ENCODE results near the gene HNF1A.
A peak's percentile ranks its signal among the peaks of the same experiment; 100 is the strongest.

Gene HNF1A

GRCh38 chr12:120983759-120984158 is 5.4 kb downstream of the HNF1A start:
- Histone ChIP-seq H3K79me2 (no peaks in the 10 kb centered on the region), H3K4me3 (ENCODE audit: low read depth, low read length) (no peak overlapping the region), H3K27me3 (ENCODE audit: control insufficient read depth, insufficient read depth, low read length) (no peaks in the 10 kb centered on the region), H3K36me3 (ENCODE audit: control insufficient read depth, insufficient read depth, low read length) (no peaks in the 10 kb centered on the region), H3K4me1 (no peaks in the 10 kb centered on the region), H3K4me2 (ENCODE audit: low read length) (no peak overlapping the region), H2AFZ (peak overlapping the region; percentile 48), H3K27ac (no peak overlapping the region), H3K9me3 (ENCODE audit: control insufficient read depth, low read length) (no peaks in the 10 kb centered on the region), H3K9ac (no peak overlapping the region)
- no peak for TF ChIP-seq CTCF (IDR thresholded peaks at IDR 0.05)

- TF ChIP-seq CTCF (IDR thresholded peaks at IDR 0.05): no peak
- Histone ChIP-seq H3K27me3 (ENCODE audit: control insufficient read depth, insufficient read depth, low read length) (no peaks in the 10 kb centered on the region), H3K9me3 (ENCODE audit: control insufficient read depth, low read length) (no peaks in the 10 kb centered on the region), H3K27ac (no peak overlapping the region), H3K4me1 (no peaks in the 10 kb centered on the region), H3K9ac (no peak overlapping the region), H3K4me2 (ENCODE audit: low read length) (peak overlapping the region; percentile 35), H3K4me3 (ENCODE audit: low read depth, low read length) (no peak overlapping the region), H3K36me3 (ENCODE audit: control insufficient read depth, insufficient read depth, low read length) (no peaks in the 10 kb centered on the region), H3K79me2 (no peaks in the 10 kb centered on the region), H2AFZ (peak overlapping the region; percentile 48)
Observed at GRCh38 chr12:120984351-120984898, 6.1 kb downstream of the HNF1A start.

- no peak overlapping the region for H2AFZ ChIP-seq
- H3K27me3 ChIP-seq (ENCODE audit: control insufficient read depth, insufficient read depth, low read length): no peaks in the 10 kb centered on the region
- TF ChIP-seq CTCF (IDR thresholded peaks at IDR 0.05): no peak
- no peak overlapping the region for H3K4me3 ChIP-seq (ENCODE audit: low read depth, low read length)
- no peaks in the 10 kb centered on the region for H3K36me3 ChIP-seq (ENCODE audit: control insufficient read depth, insufficient read depth, low read length)
- H3K4me1 ChIP-seq: no peaks in the 10 kb centered on the region
- H3K9me3 ChIP-seq (ENCODE audit: control insufficient read depth, low read length): no peaks in the 10 kb centered on the region
- no peak overlapping the region for H3K4me2 ChIP-seq (ENCODE audit: low read length)
- no peaks in the 10 kb centered on the region for H3K79me2 ChIP-seq
- no peak overlapping the region for H3K27ac ChIP-seq
- H3K9ac ChIP-seq: no peak overlapping the region
Observed at GRCh38 chr12:120988234-120988633, 9.9 kb downstream of the HNF1A start.

GRCh38 chr12:120988658-120989057 is 10.3 kb downstream of the HNF1A start:
- Histone ChIP-seq H3K27me3 (ENCODE audit: control insufficient read depth, insufficient read depth, low read length) (no peaks in the 10 kb centered on the region), H3K9ac (no peak overlapping the region), H2AFZ (no peak overlapping the region), H3K4me1 (no peaks in the 10 kb centered on the region), H3K4me2 (ENCODE audit: low read length) (no peak overlapping the region), H3K9me3 (ENCODE audit: control insufficient read depth, low read length) (no peaks in the 10 kb centered on the region), H3K79me2 (no peaks in the 10 kb centered on the region), H3K36me3 (ENCODE audit: control insufficient read depth, insufficient read depth, low read length) (no peaks in the 10 kb centered on the region), H3K27ac (no peak overlapping the region), H3K4me3 (ENCODE audit: low read depth, low read length) (no peak overlapping the region)
- TF ChIP-seq CTCF (IDR thresholded peaks at IDR 0.05): no peak

GRCh38 chr12:120989687-120990086 is 11.3 kb downstream of the HNF1A start:
- Histone ChIP-seq H3K9me3 (ENCODE audit: control insufficient read depth, low read length) (no peaks in the 10 kb centered on the region), H3K36me3 (ENCODE audit: control insufficient read depth, insufficient read depth, low read length) (no peaks in the 10 kb centered on the region), H3K4me1 (no peaks in the 10 kb centered on the region), H3K9ac (no peak overlapping the region), H2AFZ (no peak overlapping the region), H3K4me3 (ENCODE audit: low read depth, low read length) (no peak overlapping the region), H3K79me2 (no peaks in the 10 kb centered on the region), H3K4me2 (ENCODE audit: low read length) (no peak overlapping the region), H3K27me3 (ENCODE audit: control insufficient read depth, insufficient read depth, low read length) (no peaks in the 10 kb centered on the region), H3K27ac (no peak overlapping the region)
- no peak for TF ChIP-seq CTCF (IDR thresholded peaks at IDR 0.05)

All from parathyroid adenoma (tissue), 2 donors.